ENCODE measurements around the gene DLGAP1.

GRCh38 chr18:4358618-4359017 lies 96.5 kb downstream of the DLGAP1 start:
- TF ChIP-seq CTCF (tag by site-specific recombination; IDR thresholded peaks at IDR 0.05) (no peak), ZNF10 (tag by site-specific recombination; IDR thresholded peaks at IDR 0.05) (no peak), KLF10 (tag by site-specific recombination; IDR thresholded peaks at IDR 0.05) (no peak), ZSCAN5A (tag by site-specific recombination; IDR thresholded peaks at IDR 0.05) (no peak), HOXC10 (CRISPR knock-in tag; IDR thresholded peaks at IDR 0.05) (no peak), REST (tag by site-specific recombination; IDR thresholded peaks at IDR 0.05) (no peak)
